ENCODE measurements around the gene SEZ6L.

The SEZ6L gene

GRCh38 chr22:26236991-26237390 is 67.7 kb downstream of the SEZ6L start:
- Histone ChIP-seq H3K27ac (no peak overlapping the region), H3K4me3 (no peak overlapping the region)

GRCh38 chr22:26238596-26238995 is 69.3 kb downstream of the SEZ6L start:
- Histone ChIP-seq H3K27ac (no peak overlapping the region), H3K4me3 (no peak overlapping the region)

- no peak overlapping the region for H3K4me3 ChIP-seq
- no peak overlapping the region for H3K27ac ChIP-seq
Measured at GRCh38 chr22:26239581-26239980, 70.3 kb downstream of the SEZ6L start.

GRCh38 chr22:26241361-26241760 is 72.1 kb downstream of the SEZ6L start:
- Histone ChIP-seq H3K4me3 (no peak overlapping the region), H3K27ac (no peak overlapping the region)

- no peak overlapping the region for H3K27ac ChIP-seq
- no peak overlapping the region for H3K4me3 ChIP-seq
Measured at GRCh38 chr22:26245001-26245400, 75.7 kb downstream of the SEZ6L start.

GRCh38 chr22:26246552-26246951 is 77.3 kb downstream of the SEZ6L start:
- Histone ChIP-seq H3K4me3 (no peak overlapping the region), H3K27ac (no peak overlapping the region)

GRCh38 chr22:26251869-26252268 is 82.6 kb downstream of the SEZ6L start:
- no peak overlapping the region for H3K4me3 ChIP-seq
- H3K27ac ChIP-seq, result no peak overlapping the region

- Histone ChIP-seq H3K4me3 (no peak overlapping the region), H3K27ac (no peak overlapping the region)
Measured at GRCh38 chr22:26259510-26259909, 90.2 kb downstream of the SEZ6L start.

GRCh38 chr22:26264162-26264561 is 94.9 kb downstream of the SEZ6L start:
- Histone ChIP-seq H3K4me3 (no peak overlapping the region), H3K27ac (no peak overlapping the region)

GRCh38 chr22:26265281-26265680 is 96.0 kb downstream of the SEZ6L start:
- no peak overlapping the region for H3K27ac ChIP-seq
- no peak overlapping the region for H3K4me3 ChIP-seq

GRCh38 chr22:26265909-26266308 is 96.6 kb downstream of the SEZ6L start:
- Histone ChIP-seq H3K27ac (no peak overlapping the region), H3K4me3 (no peak overlapping the region)

- no peak overlapping the region for H3K4me3 ChIP-seq
- no peak overlapping the region for H3K27ac ChIP-seq
Measured at GRCh38 chr22:26267856-26268255, 98.6 kb downstream of the SEZ6L start.

- H3K4me3 ChIP-seq, result no peak overlapping the region
- no peak overlapping the region for H3K27ac ChIP-seq
Measured at GRCh38 chr22:26269572-26269971, 100.3 kb downstream of the SEZ6L start.

GRCh38 chr22:26271427-26271826 is 102.2 kb downstream of the SEZ6L start:
- Histone ChIP-seq H3K27ac (no peak overlapping the region), H3K4me3 (no peak overlapping the region)

- Histone ChIP-seq H3K4me3 (no peak overlapping the region), H3K27ac (no peak overlapping the region)
Measured at GRCh38 chr22:26273011-26273675, 103.9 kb downstream of the SEZ6L start.

- H3K4me3 ChIP-seq, result no peak overlapping the region
Measured at GRCh38 chr22:26276529-26277160, 107.4 kb downstream of the SEZ6L start.

GRCh38 chr22:26281941-26282340 is 112.7 kb downstream of the SEZ6L start:
- Histone ChIP-seq H3K27ac (no peak overlapping the region), H3K4me3 (no peak overlapping the region)

More at GRCh38 chr22:26276529-26277160, 107.4 kb downstream of the SEZ6L start:
- no peak overlapping the region for H3K27ac ChIP-seq

GRCh38 chr22:26283330-26283729 is 114.1 kb downstream of the SEZ6L start:
- Histone ChIP-seq H3K27ac (no peak overlapping the region), H3K4me3 (no peak overlapping the region)

- H3K27ac ChIP-seq, result no peak overlapping the region
Measured at GRCh38 chr22:26285632-26286031, 116.4 kb downstream of the SEZ6L start.

GRCh38 chr22:26286091-26286820 is 117.0 kb downstream of the SEZ6L start:
- H3K27ac ChIP-seq, result no peak overlapping the region
- H3K4me3 ChIP-seq, result no peak overlapping the region

More at GRCh38 chr22:26285632-26286031, 116.4 kb downstream of the SEZ6L start:
- H3K4me3 ChIP-seq, result no peak overlapping the region
